ENCODE measurements around the gene POU5F1. TPM values are rescaled to one million over a fixed set of nuclear protein-coding genes. Genes with fewer than 3 reads are reported as not detected.

The POU5F1 gene
- total RNA-seq, 2 donors from 2014 or later, result 4.9 to 37.6 TPM

DNA sequence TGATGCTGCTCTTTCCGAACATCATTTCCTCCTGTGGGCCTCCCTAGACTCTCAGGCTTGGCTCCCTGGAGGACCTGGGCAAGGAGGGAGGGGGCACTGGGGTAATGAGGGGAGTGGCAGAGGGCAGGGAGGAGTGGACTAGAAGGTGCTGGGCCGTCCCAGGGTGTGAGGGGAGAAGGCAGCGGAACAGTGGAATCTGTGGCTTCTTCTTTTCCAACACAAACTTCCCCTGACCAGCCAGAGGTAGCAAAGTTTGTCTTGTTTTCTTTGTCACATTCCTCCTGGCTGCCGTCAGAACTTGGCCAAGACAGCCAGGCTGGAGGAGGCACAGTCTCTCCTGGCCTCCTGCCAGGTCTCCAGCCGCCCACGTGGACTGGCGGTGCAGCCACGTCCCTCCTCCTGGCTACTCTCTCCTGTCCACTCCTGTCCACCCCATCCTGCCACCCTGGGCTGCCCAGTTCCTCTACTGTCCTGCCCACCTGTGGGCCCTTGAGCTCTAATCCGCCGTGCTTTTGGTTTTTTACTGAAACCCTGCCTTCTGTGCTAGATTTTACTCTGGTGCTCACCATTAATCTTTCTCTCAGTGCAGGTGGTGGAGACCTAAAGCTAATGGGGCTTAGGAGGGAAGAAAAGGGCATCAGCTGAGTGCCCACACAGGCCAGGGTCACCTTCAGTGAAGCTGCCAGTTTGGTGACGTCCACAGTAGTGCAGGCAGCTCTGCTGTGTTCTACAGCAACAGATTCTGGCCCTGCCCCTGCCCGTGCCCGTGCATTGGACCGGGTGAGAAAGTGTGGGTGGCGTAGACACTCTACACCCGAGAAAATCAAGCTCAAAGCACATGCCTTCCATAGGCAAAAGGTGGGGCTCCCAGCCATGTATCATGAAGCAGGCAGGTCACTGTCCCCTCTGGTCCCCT is 47.4 kb downstream of the POU5F1 start:
- intact Hi-C loops (cut with DNase I), result no loop called here
- WGBS, 2 donors, result 35 to 38% methylated on average over 16 of the region's 16 CpGs

DNA sequence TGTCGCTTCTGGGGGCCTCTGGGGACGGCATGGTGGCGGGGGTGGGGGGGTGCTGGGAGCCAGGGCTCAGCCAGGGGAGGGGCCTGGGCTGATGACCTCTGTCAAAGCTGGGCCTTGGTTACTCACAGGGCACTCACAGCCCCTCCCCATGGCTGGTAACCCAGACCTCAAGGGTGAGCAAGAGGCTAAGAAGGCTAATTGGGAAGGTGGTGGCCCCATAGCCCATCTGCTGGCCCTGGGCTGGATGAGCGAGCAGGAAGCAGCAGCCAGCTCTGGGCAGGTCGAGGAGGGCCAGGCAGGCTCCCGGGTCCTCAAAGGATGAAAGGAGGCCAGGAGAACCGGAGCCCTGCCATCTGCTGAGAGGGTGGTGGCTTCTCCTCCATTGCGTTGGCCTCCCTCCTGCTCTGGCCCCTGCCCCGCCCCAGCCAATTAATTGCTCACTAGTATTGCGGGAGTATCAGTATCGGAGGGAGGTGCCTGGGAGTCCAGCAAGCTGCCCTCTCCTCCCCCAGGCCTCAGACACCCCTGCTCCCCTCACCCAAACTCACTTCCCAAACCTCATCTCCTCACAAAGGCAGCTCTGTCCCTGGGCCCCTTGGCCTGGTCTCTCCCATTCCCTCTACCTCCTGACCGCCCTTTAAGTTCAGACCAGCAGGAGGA is 49.2 kb downstream of the POU5F1 start:
- 81 to 83% methylated on average over 9 to 10 of the region's 12 CpGs for WGBS, 2 donors
- H3K27ac ChIP-seq, result peak overlapping the region in 1 of 4 donors; percentile 9
- ATAC-seq, result no peak
- H3K27me3 ChIP-seq, result no peaks in the 10 kb centered on the region
- no peak for DNase-seq
- intact Hi-C loops (cut with DNase I), result no loop called here
- H3K4me1 ChIP-seq, result peaks cover 32% of the 10 kb centered on the region
- TF ChIP-seq POLR2A (IDR thresholded peaks at IDR 0.05), result no peak
- TF ChIP-seq, protein P1, sequence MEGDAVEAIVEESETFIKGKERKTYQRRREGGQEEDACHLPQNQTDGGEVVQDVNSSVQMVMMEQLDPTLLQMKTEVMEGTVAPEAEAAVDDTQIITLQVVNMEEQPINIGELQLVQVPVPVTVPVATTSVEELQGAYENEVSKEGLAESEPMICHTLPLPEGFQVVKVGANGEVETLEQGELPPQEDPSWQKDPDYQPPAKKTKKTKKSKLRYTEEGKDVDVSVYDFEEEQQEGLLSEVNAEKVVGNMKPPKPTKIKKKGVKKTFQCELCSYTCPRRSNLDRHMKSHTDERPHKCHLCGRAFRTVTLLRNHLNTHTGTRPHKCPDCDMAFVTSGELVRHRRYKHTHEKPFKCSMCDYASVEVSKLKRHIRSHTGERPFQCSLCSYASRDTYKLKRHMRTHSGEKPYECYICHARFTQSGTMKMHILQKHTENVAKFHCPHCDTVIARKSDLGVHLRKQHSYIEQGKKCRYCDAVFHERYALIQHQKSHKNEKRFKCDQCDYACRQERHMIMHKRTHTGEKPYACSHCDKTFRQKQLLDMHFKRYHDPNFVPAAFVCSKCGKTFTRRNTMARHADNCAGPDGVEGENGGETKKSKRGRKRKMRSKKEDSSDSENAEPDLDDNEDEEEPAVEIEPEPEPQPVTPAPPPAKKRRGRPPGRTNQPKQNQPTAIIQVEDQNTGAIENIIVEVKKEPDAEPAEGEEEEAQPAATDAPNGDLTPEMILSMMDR (IDR thresholded peaks at IDR 0.05), result no peak
- no peaks in the 10 kb centered on the region for H3K36me3 ChIP-seq (replicated peaks in 1 of 2; ENCODE audit: insufficient read depth in 1 of 2, low read depth in 2 of 2)
- H3K9me3 ChIP-seq, result no peaks in the 10 kb centered on the region
- no peak overlapping the region for H3K4me3 ChIP-seq

More for the DNA sequence above, 47.4 kb downstream of the POU5F1 start:
- no peak for TF ChIP-seq POLR2A (IDR thresholded peaks at IDR 0.05)
- TF ChIP-seq, protein P1 (IDR thresholded peaks at IDR 0.05), result no peak
- ATAC-seq (peak; percentile 81), DNase-seq (peak; percentile 55 to 83 (median 75))
- Histone ChIP-seq H3K27me3 (no peaks in the 10 kb centered on the region), H3K27ac (peak overlapping the region in 1 of 4 donors; percentile 81), H3K4me1 (peaks cover 39% of the 10 kb centered on the region), H3K4me3 (no peak overlapping the region), H3K36me3 (replicated peaks in 1 of 2; ENCODE audit: insufficient read depth in 1 of 2, low read depth in 2 of 2) (no peaks in the 10 kb centered on the region), H3K9me3 (no peaks in the 10 kb centered on the region)

DNA sequence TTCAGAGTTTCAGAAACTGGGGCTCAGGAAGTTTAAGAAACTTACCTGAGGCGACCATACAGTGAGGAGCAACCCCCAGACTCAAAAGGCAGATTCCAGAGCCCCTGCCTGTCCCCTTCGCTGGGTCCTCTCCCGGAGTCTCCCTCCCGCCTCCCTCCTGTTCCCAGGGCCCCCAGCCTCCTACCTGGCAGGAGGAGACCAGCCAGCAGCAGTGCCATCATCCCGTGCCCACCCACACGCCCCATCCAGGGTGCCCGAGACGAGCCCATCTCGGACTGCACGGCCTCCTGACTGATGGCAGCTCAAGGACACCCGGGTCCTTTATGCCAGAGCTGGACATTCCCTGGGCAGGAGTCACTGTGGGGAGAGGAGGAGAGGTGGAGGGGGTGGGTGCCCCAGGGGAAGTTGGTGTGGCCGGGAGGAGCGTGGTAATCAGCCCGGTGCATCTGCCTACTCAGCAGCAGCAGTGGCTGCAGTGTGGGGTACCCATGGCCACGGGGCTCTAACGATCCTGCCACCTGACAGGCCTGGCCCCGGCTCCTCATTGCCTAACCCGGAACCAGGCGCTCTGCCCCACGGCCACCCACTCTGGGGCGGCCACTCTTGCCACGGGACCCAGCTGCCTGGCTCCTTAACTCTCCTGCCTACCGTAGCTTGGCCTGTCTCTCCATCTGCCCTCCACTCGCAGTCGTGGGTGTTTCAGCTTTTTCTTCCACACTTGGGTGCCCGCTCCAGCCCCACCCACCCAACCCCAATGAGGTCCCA is 50.1 kb downstream of the POU5F1 start, which contains the start of gene CDSN:
TSS of gene CDSN (minus strand) at position 296 of the 765 bp plus-strand sequence. CDS start at position 269, 27 bp downstream.
- WGBS, 2 donors, result 69 to 82% methylated on average over 10 to 24 of the region's 26 CpGs
- peaks cover 23% of the 10 kb centered on the region for H3K4me1 ChIP-seq
- no peak within 1 kb of the TSS for H3K4me3 ChIP-seq
- H3K27ac ChIP-seq, result no peak within 1 kb of the TSS
- no peaks in the 10 kb centered on the region for H3K36me3 ChIP-seq (replicated peaks in 1 of 2; ENCODE audit: insufficient read depth in 1 of 2, low read depth in 2 of 2)
- TF ChIP-seq POLR2A (IDR thresholded peaks at IDR 0.05), result no peak
- no peak for ATAC-seq
- DNase-seq, result no peak
- no peaks in the 10 kb centered on the region for H3K9me3 ChIP-seq
- intact Hi-C loops (cut with DNase I), result no loop called here
- H3K27me3 ChIP-seq, result no peaks in the 10 kb centered on the region

DNA sequence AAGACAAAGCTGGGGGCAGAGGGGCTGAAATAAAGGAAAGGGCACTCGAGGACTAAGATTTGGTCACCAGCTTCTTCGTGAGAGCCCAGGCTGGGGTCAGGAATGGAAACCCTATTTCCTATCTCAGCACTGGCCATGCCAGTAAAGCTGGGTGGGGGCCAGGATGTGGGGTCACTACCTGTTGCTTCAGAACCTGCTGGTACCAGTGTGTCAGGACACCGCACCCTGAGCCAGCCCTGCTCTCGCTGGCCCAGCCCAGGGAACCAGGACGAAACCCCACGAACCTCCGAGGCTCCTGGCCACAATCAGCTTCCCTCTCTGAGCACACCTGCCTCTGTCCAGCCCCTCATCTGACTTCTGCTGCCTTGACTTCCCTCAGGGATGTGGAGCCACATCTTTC is 52.3 kb downstream of the POU5F1 start:
- Histone ChIP-seq H3K27me3 (no peaks in the 10 kb centered on the region), H3K9me3 (no peaks in the 10 kb centered on the region), H3K4me3 (no peak overlapping the region), H3K27ac (no peak overlapping the region), H3K36me3 (replicated peaks in 1 of 2; ENCODE audit: insufficient read depth in 1 of 2, low read depth in 2 of 2) (no peaks in the 10 kb centered on the region), H3K4me1 (peaks cover 20% of the 10 kb centered on the region)
- intact Hi-C loops (cut with DNase I), result no loop called here
- DNase-seq, result no peak
- ATAC-seq, result no peak
- TF ChIP-seq, protein P1 (IDR thresholded peaks at IDR 0.05), result no peak
- no peak for TF ChIP-seq POLR2A (IDR thresholded peaks at IDR 0.05)
- 59 to 66% methylated on average over 7 of the region's 7 CpGs for WGBS, 2 donors
